A673 (cell line): ENCODE measurements around the gene PAAF1. TPM values are rescaled to one million over a fixed set of nuclear protein-coding genes. Genes with fewer than 3 reads are reported as not detected.

Experiments
- BruUV-seq: library from RNA; stranded (reverse); fragments of 400-500 nt; replicated peaks from 2 replicates; lab custom pipeline; 2021; lab: Mats Ljungman, UMichigan
- CTCF ChIA-PET: fragments of 300-600 bp; sonication (Branson Sonifier 250); formaldehyde crosslinking; loops from one replicate; lab custom pipeline; 2022; ENCODE audit warnings: antibody characterized with exemption; lab: Charles Lee
- POLR2A ChIA-PET: fragments of 300-600 bp; sonication (Branson Sonifier 250); formaldehyde crosslinking; loops from one replicate; lab custom pipeline; 2022; ENCODE audit warnings: antibody characterized with exemption; ENCODE audit not compliant: low non-redundant PET; lab: Charles Lee
- DNase-seq: peaks from one replicate; pipeline ENCODE4 v3.0.0-alpha.2; 2015; ENCODE audit warnings: low spot score
- H3K27ac ChIP-seq: fragments of 200-600 bp; sonication (generic); 2 replicates; pipeline ENCODE4 v1.5.1; 2016; ENCODE audit warnings: mixed run types, low read depth, mild to moderate bottlenecking, mixed read lengths, antibody characterized with exemption, low read length; ENCODE audit not compliant: poor library complexity, severe bottlenecking
- H3K27me3 ChIP-seq: fragments of 200-600 bp; sonication (generic); replicated peaks from 2 replicates; pipeline ENCODE4 v1.6.1; 2017; ENCODE audit warnings: mixed run types, low read depth, mild to moderate bottlenecking, mixed read lengths, antibody characterized with exemption, low read length; ENCODE audit not compliant: insufficient read depth, poor library complexity
- H3K36me3 ChIP-seq: fragments of 200-600 bp; sonication (generic); 2 replicates; pipeline ENCODE4 v1.6.1; 2016; ENCODE audit warnings: mixed run types, mild to moderate bottlenecking, mixed read lengths, antibody characterized with exemption, low read length; ENCODE audit not compliant: insufficient read depth, poor library complexity, severe bottlenecking
- H3K4me1 ChIP-seq: fragments of 200-600 bp; sonication (generic); 2 replicates; pipeline ENCODE4 v1.6.1; 2017; ENCODE audit warnings: mixed run types, mild to moderate bottlenecking, mixed read lengths, antibody characterized with exemption, low read length; ENCODE audit not compliant: insufficient read depth, poor library complexity, severe bottlenecking
- H3K4me3 ChIP-seq: fragments of 200-600 bp; sonication (generic); 2 replicates; pipeline ENCODE4 v1.5.1; 2016; ENCODE audit warnings: low read depth, mixed run types, mild to moderate bottlenecking, mixed read lengths, low read length; ENCODE audit not compliant: poor library complexity, severe bottlenecking
- H3K9me3 ChIP-seq: fragments of 200-600 bp; sonication (generic); 2 replicates; pipeline ENCODE4 v1.6.1; 2016; ENCODE audit warnings: mixed run types, low read depth, mild to moderate bottlenecking, mixed read lengths, antibody characterized with exemption, low read length; ENCODE audit not compliant: poor library complexity, severe bottlenecking
- CTCF ChIP-seq: fragments of 300-800, 200-600 bp; sonication (generic); conservative IDR thresholded peaks from 2 replicates; pipeline ENCODE4 v1.5.1; 2017; ENCODE audit warnings: low read depth, mild to moderate bottlenecking, antibody characterized with exemption, low read length, moderate library complexity, mixed read lengths
- EZH2 ChIP-seq: fragments of 200-600 bp; sonication (generic); IDR thresholded peaks from 2 replicates; pipeline ENCODE4 v1.6.1; 2017; ENCODE audit warnings: borderline replicate concordance, low read depth, mild to moderate bottlenecking, mixed read lengths, antibody characterized with exemption, low read length; ENCODE audit not compliant: poor library complexity, severe bottlenecking
- intact Hi-C: fragments of 100-400 bp; cut with micrococcal nuclease; formaldehyde crosslinking; loops from one replicate; pipeline ENCODE4 v1.10.0; 2022; ENCODE audit not compliant: unreplicated experiment
- total RNA-seq: library from RNA; stranded (reverse); gene quantifications from 2 replicates; pipeline ENCODE4 v1.2.3, GENCODE V29; 2021

The PAAF1 gene
- total RNA-seq, 1 experiment from 2014 or later = 20.3 TPM

- H3K27ac ChIP-seq = no peak overlapping the region
- no peak overlapping the region for H3K4me3 ChIP-seq
- no peaks in the 10 kb centered on the region for H3K27me3 ChIP-seq
- DNase-seq = no peak
- no peaks in the 10 kb centered on the region for H3K4me1 ChIP-seq
- ChIA-PET POLR2A (no interaction called here), CTCF (no interaction called here)
- TF ChIP-seq EZH2 (no peak), CTCF (no peak)
- intact Hi-C loops = no loop called here
- BruUV-seq = no TSS peak
- H3K9me3 ChIP-seq = no peaks in the 10 kb centered on the region
- H3K36me3 ChIP-seq = peaks cover 2% of the 10 kb centered on the region
Measured at GRCh38 chr11:73907191-73907590, 30.4 kb downstream of the PAAF1 start.

GRCh38 chr11:73912026-73912425 is 35.2 kb downstream of the PAAF1 start:
- no peaks in the 10 kb centered on the region for H3K27me3 ChIP-seq
- no peaks in the 10 kb centered on the region for H3K4me1 ChIP-seq
- no peak overlapping the region for H3K4me3 ChIP-seq
- intact Hi-C loops = no loop called here
- H3K36me3 ChIP-seq = peaks cover 5% of the 10 kb centered on the region
- no peaks in the 10 kb centered on the region for H3K9me3 ChIP-seq
- no peak for DNase-seq
- no TSS peak for BruUV-seq
- POLR2A ChIA-PET = no interaction called here
- H3K27ac ChIP-seq = no peak overlapping the region
- TF ChIP-seq CTCF (no peak), EZH2 (no peak)
- CTCF ChIA-PET = no interaction called here

GRCh38 chr11:73913472-73913871 is 36.7 kb downstream of the PAAF1 start:
- H3K9me3 ChIP-seq = no peaks in the 10 kb centered on the region
- CTCF ChIA-PET = no interaction called here

More at GRCh38 chr11:73913472-73913871, 36.7 kb downstream of the PAAF1 start:
- TF ChIP-seq EZH2 = no peak
- TF ChIP-seq CTCF = no peak
- no TSS peak for BruUV-seq
- intact Hi-C loops = no loop called here
- H3K4me1 ChIP-seq = no peaks in the 10 kb centered on the region
- H3K4me3 ChIP-seq = no peak overlapping the region
- POLR2A ChIA-PET = no interaction called here
- no peaks in the 10 kb centered on the region for H3K27me3 ChIP-seq
- H3K27ac ChIP-seq = no peak overlapping the region
- peaks cover 5% of the 10 kb centered on the region for H3K36me3 ChIP-seq
- no peak for DNase-seq
